ENCODE measurements around the gene OR3A2. TPM values are rescaled to one million over a fixed set of nuclear protein-coding genes. Genes with fewer than 3 reads are reported as not detected.
"Not testable (repeated sequence)": the region's sequence is repeated elsewhere in the genome, so short reads cannot be mapped to it uniquely, and the experiment has no call there.

Gene OR3A2
- total and polyA plus RNA-seq, 8 donors = 0.12 to 0.56 (median 0.40) TPM; not detected in 4

- H3K9me3 ChIP-seq = no peaks in the 10 kb centered on the region
- H3K27ac ChIP-seq = no peak overlapping the region
- intact Hi-C loops (cut with DNase I) = no loop called here
Measured at GRCh38 chr17:3256575-3256974, 129.5 kb downstream of the OR3A2 start.

GRCh38 chr17:3249013-3249412 lies 137.1 kb downstream of the OR3A2 start:
- H3K27ac ChIP-seq; FAIRE-seq; H3K9me3 ChIP-seq; DNase-seq; intact Hi-C loops (cut with DNase I); H3K4me1 ChIP-seq; H3K4me3 ChIP-seq; H3K27me3 ChIP-seq; H3K36me3 ChIP-seq; ATAC-seq: not testable (repeated sequence)
- WGBS, 2 donors = 85 to 86% methylated on average over 1 of the region's 2 CpGs

More at GRCh38 chr17:3256575-3256974, 129.5 kb downstream of the OR3A2 start:
- FAIRE-seq = no peak
- H3K27me3 ChIP-seq = no peaks in the 10 kb centered on the region
- WGBS, 2 donors = 67 to 83% methylated on average over 8 of the region's 8 CpGs
- no peak for ATAC-seq
- DNase-seq = no peak
- H3K4me3 ChIP-seq = no peak overlapping the region
- H3K4me1 ChIP-seq = no peaks in the 10 kb centered on the region
- TF ChIP-seq CTCF (IDR thresholded peaks at IDR 0.05) = no peak
- no peaks in the 10 kb centered on the region for H3K36me3 ChIP-seq

DNA sequence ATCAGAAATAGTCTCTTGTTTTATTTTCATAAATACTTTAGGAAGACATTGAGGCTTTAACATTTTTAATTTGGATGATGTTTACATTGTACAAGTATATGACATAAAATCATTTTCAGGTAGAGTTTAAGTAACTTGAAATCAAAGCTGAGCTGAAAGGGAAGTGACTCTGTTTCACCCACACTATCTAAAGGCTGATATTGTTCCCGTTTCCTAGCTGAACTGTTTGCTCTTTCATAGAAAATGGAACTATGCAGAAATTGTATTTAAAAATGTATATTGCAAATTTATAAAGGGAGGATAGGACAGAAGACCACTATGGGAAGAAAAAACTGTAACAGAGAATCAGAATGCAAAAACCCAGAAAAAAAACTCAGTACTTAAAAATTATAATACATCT lies 141.3 kb downstream of the OR3A2 start:
- WGBS, 2 donors = 11 to 18% methylated on average over 1 of the region's 1 CpG
- FAIRE-seq; ATAC-seq; DNase-seq; H3K36me3 ChIP-seq; H3K27me3 ChIP-seq; H3K27ac ChIP-seq; H3K9me3 ChIP-seq; H3K4me1 ChIP-seq; H3K4me3 ChIP-seq; intact Hi-C loops (cut with DNase I): not testable (repeated sequence)

DNA sequence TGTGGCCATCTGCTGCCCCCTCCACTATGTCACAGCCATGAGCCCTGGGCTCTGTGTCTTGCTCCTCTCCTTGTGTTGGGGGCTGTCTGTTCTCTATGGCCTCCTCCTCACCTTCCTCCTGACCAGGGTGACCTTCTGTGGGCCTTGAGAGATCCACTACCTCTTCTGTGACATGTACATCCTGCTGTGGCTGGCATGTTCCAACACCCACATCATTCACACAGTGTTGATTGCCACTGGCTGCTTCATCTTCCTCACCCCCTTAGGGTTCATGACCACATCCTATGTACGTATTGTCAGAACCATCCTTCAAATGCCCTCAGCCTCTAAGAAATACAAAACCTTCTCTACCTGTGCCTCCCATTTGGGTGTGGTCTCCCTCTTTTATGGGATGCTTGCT lies 145.1 kb downstream of the OR3A2 start:
- H3K4me1 ChIP-seq; H3K27me3 ChIP-seq; intact Hi-C loops (cut with DNase I); DNase-seq; H3K9me3 ChIP-seq; FAIRE-seq; ATAC-seq; H3K4me3 ChIP-seq; H3K27ac ChIP-seq; H3K36me3 ChIP-seq: not testable (repeated sequence)
- 89% methylated on average over 1 of the region's 1 CpG; no CpG with 5 or more reads in 1 of the 2 donors for WGBS, 2 donors

DNA sequence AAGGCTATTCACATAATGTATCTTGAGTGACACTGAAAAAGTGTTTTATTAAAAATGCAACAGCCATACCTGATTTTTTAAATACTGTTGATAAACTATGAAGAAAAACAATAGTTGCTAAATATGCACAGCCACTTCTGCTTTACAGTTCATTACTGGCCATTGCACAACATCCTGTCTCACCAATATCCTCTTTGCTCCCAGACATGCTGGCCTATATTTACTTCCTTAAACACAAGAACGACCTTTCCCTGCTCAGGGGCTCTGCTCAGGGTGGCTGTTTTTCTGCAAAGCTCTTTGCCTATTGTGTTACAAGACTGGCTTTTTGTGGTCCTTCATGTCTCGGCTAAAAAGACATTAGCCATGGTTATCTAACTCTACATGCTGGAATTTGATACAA lies 147.4 kb downstream of the OR3A2 start:
- H3K4me1 ChIP-seq; FAIRE-seq; H3K36me3 ChIP-seq; H3K27ac ChIP-seq; H3K27me3 ChIP-seq; intact Hi-C loops (cut with DNase I); H3K9me3 ChIP-seq; H3K4me3 ChIP-seq: not testable (repeated sequence)
- DNase-seq (peak in 1 of 6 donors; percentile 14), ATAC-seq (peak in 2 of 4 donors; percentile 62 to 72)
- 6 to 13% methylated on average over 1 of the region's 2 CpGs for WGBS, 2 donors

DNA sequence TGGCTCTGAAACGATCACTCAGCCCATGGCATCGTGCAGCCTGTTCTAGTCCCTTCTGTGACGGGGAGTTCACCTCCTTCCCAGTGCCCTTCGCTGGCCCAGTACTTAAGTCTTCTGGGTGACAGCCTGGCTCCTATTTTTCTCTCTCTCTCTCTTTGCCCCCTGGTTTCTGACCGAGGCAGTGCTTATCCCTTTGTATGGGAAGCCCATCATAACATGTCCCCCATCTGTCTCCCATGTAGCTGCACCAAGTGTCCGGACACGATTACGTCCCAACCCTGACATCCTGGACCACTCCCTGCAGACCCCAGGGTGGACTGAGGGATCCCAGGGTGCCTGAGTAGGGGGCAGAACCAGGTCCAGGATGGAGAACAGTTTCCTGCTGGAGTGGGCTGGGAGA lies 153.8 kb downstream of the OR3A2 start:
- DNase-seq; H3K36me3 ChIP-seq; H3K27me3 ChIP-seq; intact Hi-C loops (cut with DNase I); H3K27ac ChIP-seq; FAIRE-seq; H3K9me3 ChIP-seq; H3K4me1 ChIP-seq; ATAC-seq; H3K4me3 ChIP-seq: not testable (repeated sequence)
- 66 to 71% methylated on average over 6 to 8 of the region's 8 CpGs for WGBS, 2 donors

Other genes starting within 250 kb of the OR3A2 start
- gene OR1A2, start 188.8 kb downstream of the OR3A2 start, total RNA-seq = not detected
- not detected for gene OR1A2, start 188.8 kb downstream of the OR3A2 start, polyA plus RNA-seq
- gene OR1A1, start 178.6 kb downstream of the OR3A2 start, total RNA-seq = not detected
- gene OR1A1, start 178.6 kb downstream of the OR3A2 start, polyA plus RNA-seq = not detected
- under 1 TPM in 1 of 6 donors, not detected in 5; 0.25 TPM for gene OR3A1, start 87.9 kb downstream of the OR3A2 start, total RNA-seq
- gene OR3A1, start 87.9 kb downstream of the OR3A2 start, polyA plus RNA-seq = under 1 TPM in 1 of 2 donors, not detected in 1; 0.05 TPM
- not detected for gene OR1E1, start 12.1 kb upstream of the OR3A2 start, total RNA-seq
- gene OR1E1, start 12.1 kb upstream of the OR3A2 start, polyA plus RNA-seq = not detected
- not detected for gene OR3A3, start 25.1 kb upstream of the OR3A2 start, total RNA-seq
- not detected for gene OR3A3, start 25.1 kb upstream of the OR3A2 start, polyA plus RNA-seq
- gene OR1E2, start 47.5 kb upstream of the OR3A2 start, total RNA-seq = not detected
- not detected for gene OR1E2, start 47.5 kb upstream of the OR3A2 start, polyA plus RNA-seq
- gene SPATA22, start 85.5 kb upstream of the OR3A2 start, total RNA-seq = not detected
- under 1 TPM; 0.09 to 0.46 TPM for gene SPATA22, start 85.5 kb upstream of the OR3A2 start, polyA plus RNA-seq
- gene ASPA, start 89.7 kb upstream of the OR3A2 start, total RNA-seq = 1 to 10 TPM in 1 of 6 donors, under 1 TPM in 5; 0.38 to 1.1 (median 0.69) TPM
- gene ASPA, start 89.7 kb upstream of the OR3A2 start, polyA plus RNA-seq = under 1 TPM; 0.65 to 0.75 TPM
- under 1 TPM; 0.21 to 0.93 (median 0.45) TPM for gene TRPV3, start 171.5 kb upstream of the OR3A2 start, total RNA-seq
- gene TRPV3, start 171.5 kb upstream of the OR3A2 start, polyA plus RNA-seq = under 1 TPM; 0.73 to 0.99 TPM
- 1 to 10 TPM; 1.6 to 4.0 (median 3.1) TPM for gene TRPV1, start 223.1 kb upstream of the OR3A2 start, total RNA-seq
- 10 to 100 TPM in 1 of 2 donors, 1 to 10 TPM in 1; 8.1 to 10.2 TPM for gene TRPV1, start 223.1 kb upstream of the OR3A2 start, polyA plus RNA-seq
- gene SHPK, start 249.9 kb upstream of the OR3A2 start, total RNA-seq = 1 to 10 TPM; 8.0 to 9.8 (median 8.8) TPM
- 10 to 100 TPM in 1 of 2 donors, 1 to 10 TPM in 1; 7.4 to 10.5 TPM for gene SHPK, start 249.9 kb upstream of the OR3A2 start, polyA plus RNA-seq